Uterus (tissue), 2 donors: ENCODE data around the gene LCT.

ENCODE experiments used
- POLR2A ChIP-seq, 2 donors: fragments of 450-650 bp; IDR thresholded peaks; one replicate each; pipeline ENCODE4 v1.6.1; 2016; ENCODE audit warnings: antibody characterized with exemption in 2 of 2, mild to moderate bottlenecking in 1 of 2, moderate library complexity in 1 of 2
- TF ChIP-seq, protein P1 (sequence below), 4 experiments: fragments of 200-600 bp in 2 of 4; fragments of 450-650 bp in 2 of 4; sonication (generic) in 2 of 4; IDR thresholded peaks; one replicate each; pipeline ENCODE4 v1.5.1; 2016 to 2019; ENCODE audit warnings: antibody characterized with exemption in 4 of 4, mild to moderate bottlenecking in 2 of 4, moderate library complexity in 1 of 4

DNA sequence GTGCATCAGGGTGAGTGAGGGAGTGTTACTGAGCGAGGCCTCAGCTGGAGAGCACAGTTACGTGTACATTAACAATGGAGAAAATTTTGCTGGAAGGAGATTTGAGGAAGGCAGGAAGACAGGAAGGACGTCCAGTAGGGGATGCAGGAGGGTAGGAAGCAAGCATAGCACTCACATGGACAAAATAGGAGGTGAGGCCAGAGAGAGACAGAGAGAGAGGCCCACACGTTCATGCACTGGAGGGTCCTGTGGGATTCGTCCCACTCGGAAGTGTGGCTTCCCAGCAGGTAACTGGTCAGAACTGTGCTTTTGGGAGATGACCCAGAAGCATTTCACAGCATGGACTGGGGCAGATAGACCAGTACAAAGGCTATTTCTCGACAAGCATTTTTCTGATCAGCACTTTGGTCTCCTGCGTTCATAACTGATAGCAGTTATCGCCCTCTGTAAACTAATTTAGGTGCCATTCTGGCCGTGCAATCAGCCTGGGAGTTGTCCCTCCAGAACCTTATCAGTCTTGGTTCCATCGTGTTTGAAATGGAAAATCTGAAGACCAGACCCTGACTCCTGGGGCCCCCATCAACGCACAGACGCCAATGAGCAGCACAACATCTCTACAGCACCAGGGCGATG lies 5.7 kb downstream of the LCT start:
- TF ChIP-seq, protein P1, sequence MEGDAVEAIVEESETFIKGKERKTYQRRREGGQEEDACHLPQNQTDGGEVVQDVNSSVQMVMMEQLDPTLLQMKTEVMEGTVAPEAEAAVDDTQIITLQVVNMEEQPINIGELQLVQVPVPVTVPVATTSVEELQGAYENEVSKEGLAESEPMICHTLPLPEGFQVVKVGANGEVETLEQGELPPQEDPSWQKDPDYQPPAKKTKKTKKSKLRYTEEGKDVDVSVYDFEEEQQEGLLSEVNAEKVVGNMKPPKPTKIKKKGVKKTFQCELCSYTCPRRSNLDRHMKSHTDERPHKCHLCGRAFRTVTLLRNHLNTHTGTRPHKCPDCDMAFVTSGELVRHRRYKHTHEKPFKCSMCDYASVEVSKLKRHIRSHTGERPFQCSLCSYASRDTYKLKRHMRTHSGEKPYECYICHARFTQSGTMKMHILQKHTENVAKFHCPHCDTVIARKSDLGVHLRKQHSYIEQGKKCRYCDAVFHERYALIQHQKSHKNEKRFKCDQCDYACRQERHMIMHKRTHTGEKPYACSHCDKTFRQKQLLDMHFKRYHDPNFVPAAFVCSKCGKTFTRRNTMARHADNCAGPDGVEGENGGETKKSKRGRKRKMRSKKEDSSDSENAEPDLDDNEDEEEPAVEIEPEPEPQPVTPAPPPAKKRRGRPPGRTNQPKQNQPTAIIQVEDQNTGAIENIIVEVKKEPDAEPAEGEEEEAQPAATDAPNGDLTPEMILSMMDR (IDR thresholded peaks at IDR 0.05): no peak
- TF ChIP-seq POLR2A (IDR thresholded peaks at IDR 0.05): no peak
